Trophoblast cell (in vitro differentiated cells and primary cell): Measurements from ENCODE around the gene DELE1.

ENCODE experiments used
- DNase-seq, 2 donors: peaks; one replicate each; pipeline ENCODE4 v3.0.0-alpha.2; 2016
- H2AFZ ChIP-seq: 2 replicates; pipeline ENCODE4 v1.6.1; 2013; ENCODE audit warnings: low read length, moderate library complexity, mild to moderate bottlenecking; ENCODE audit not compliant: insufficient read depth, poor library complexity
- H2AK5ac ChIP-seq: 2 replicates; pipeline ENCODE4 v1.6.1; 2013; ENCODE audit warnings: mild to moderate bottlenecking, low read length
- H2BK120ac ChIP-seq: 2 replicates; pipeline ENCODE4 v1.6.1; 2013; ENCODE audit warnings: low read length, mild to moderate bottlenecking, moderate library complexity; ENCODE audit not compliant: insufficient read depth, poor library complexity
- H2BK12ac ChIP-seq: 2 replicates; pipeline ENCODE4 v1.6.1; 2013; ENCODE audit warnings: mild to moderate bottlenecking, low read length, moderate library complexity
- H2BK5ac ChIP-seq: 2 replicates; pipeline ENCODE4 v1.6.1; 2013; ENCODE audit warnings: low read length, low read depth, moderate library complexity, mild to moderate bottlenecking; ENCODE audit not compliant: poor library complexity
- H3K14ac ChIP-seq: 2 replicates; pipeline ENCODE4 v1.6.1; 2013; ENCODE audit warnings: mild to moderate bottlenecking, low read length
- H3K18ac ChIP-seq: 2 replicates; pipeline ENCODE4 v1.6.1; 2013; ENCODE audit warnings: mild to moderate bottlenecking, low read length
- H3K23ac ChIP-seq: 2 replicates; pipeline ENCODE4 v1.6.1; 2013; ENCODE audit warnings: low read length
- H3K27ac ChIP-seq: 2 replicates; pipeline ENCODE4 v1.5.1; 2013; ENCODE audit warnings: low read depth, mild to moderate bottlenecking, inconsistent platforms, low read length, moderate library complexity
- H3K27me3 ChIP-seq: 2 replicates; pipeline ENCODE4 v1.6.1; 2013; ENCODE audit warnings: inconsistent platforms, mild to moderate bottlenecking, low read length, moderate library complexity; ENCODE audit not compliant: insufficient read depth
- H3K36me3 ChIP-seq, 2 experiments: 1 replicate in 1 of 2; 2 replicates in 1 of 2; pipeline ENCODE4 v1.6.1; 2013; ENCODE audit warnings: low read length in 2 of 2, mild to moderate bottlenecking in 2 of 2, moderate library complexity in 1 of 2; ENCODE audit not compliant: insufficient read depth in 2 of 2, control insufficient read depth in 1 of 2
- H3K4ac ChIP-seq: 2 replicates; pipeline ENCODE4 v1.6.1; 2013; ENCODE audit warnings: low read depth, mild to moderate bottlenecking, low read length, moderate library complexity
- H3K4me1 ChIP-seq, 2 experiments: 1 replicate in 1 of 2; 2 replicates in 1 of 2; pipeline ENCODE4 v1.6.1; 2013; ENCODE audit warnings: low read length in 2 of 2, mild to moderate bottlenecking in 2 of 2, moderate library complexity in 1 of 2; ENCODE audit not compliant: insufficient read depth in 2 of 2, control insufficient read depth in 1 of 2
- H3K4me2 ChIP-seq: 2 replicates; pipeline ENCODE4 v1.6.1; 2013; ENCODE audit warnings: inconsistent platforms, mild to moderate bottlenecking, low read length, moderate library complexity
- H3K4me3 ChIP-seq: 2 replicates; pipeline ENCODE4 v1.5.1; 2013; ENCODE audit warnings: mild to moderate bottlenecking, low read depth, low read length, inconsistent platforms
- H3K79me1 ChIP-seq: one replicate; pipeline ENCODE4 v1.6.1; 2013; ENCODE audit warnings: low read length
- H3K79me2 ChIP-seq: 2 replicates; pipeline ENCODE4 v1.6.1; 2013; ENCODE audit warnings: low read length, mild to moderate bottlenecking; ENCODE audit not compliant: control insufficient read depth, insufficient read depth, poor library complexity
- H3K9ac ChIP-seq: 2 replicates; pipeline ENCODE4 v1.6.1; 2013; ENCODE audit warnings: mild to moderate bottlenecking, low read length
- H3K9me3 ChIP-seq: 2 replicates; pipeline ENCODE4 v1.6.1; 2013; ENCODE audit warnings: low read depth, mild to moderate bottlenecking, control low read depth, inconsistent platforms, low read length; ENCODE audit not compliant: insufficient read depth
- H4K12ac ChIP-seq: 2 replicates; pipeline ENCODE4 v1.6.1; 2013; ENCODE audit warnings: low read depth, mild to moderate bottlenecking, low read length, moderate library complexity
- H4K8ac ChIP-seq: 2 replicates; pipeline ENCODE4 v1.6.1; 2013; ENCODE audit warnings: low read depth, mild to moderate bottlenecking, low read length, moderate library complexity
- H4K91ac ChIP-seq: one replicate; pipeline ENCODE4 v1.6.1; 2013; ENCODE audit warnings: low read depth, mild to moderate bottlenecking, low read length, moderate library complexity
- WGBS: extraction: QIAGEN DNeasy Blood & Tissue Kit; methylation state at CpG from one replicate; pipeline ENCODE4 v1.1.7; 2013; ENCODE audit warnings: missing lambda C conversion rate; ENCODE audit not compliant: insufficient read length, insufficient coverage; ENCODE audit errors: extremely low coverage; 5-methylcytosine and 5-hydroxymethylcytosine counted together

Gene DELE1

GRCh38 chr5:141949511-141949910, 25.8 kb downstream of the DELE1 start:
- no peaks in the 10 kb centered on the region for H3K4me1 ChIP-seq

GRCh38 chr5:141950207-141951005, 26.7 kb downstream of the DELE1 start:
- H3K23ac ChIP-seq = no peak overlapping the region
- H2AK5ac ChIP-seq = no peak overlapping the region

More at GRCh38 chr5:141949511-141949910, 25.8 kb downstream of the DELE1 start:
- Histone ChIP-seq H2BK120ac (no peak overlapping the region), H3K36me3 (no peaks in the 10 kb centered on the region), H2AK5ac (no peak overlapping the region), H3K4me2 (no peak overlapping the region), H3K27me3 (no peaks in the 10 kb centered on the region), H2BK5ac (no peak overlapping the region), H3K23ac (no peak overlapping the region), H2BK12ac (no peak overlapping the region), H3K79me1 (no peaks in the 10 kb centered on the region), H4K12ac (no peak overlapping the region), H3K14ac (no peak overlapping the region), H2AFZ (no peak overlapping the region), H3K4ac (no peak overlapping the region), H4K8ac (no peak overlapping the region), H3K9me3 (no peaks in the 10 kb centered on the region), H3K9ac (no peak overlapping the region), H3K18ac (no peak overlapping the region), H3K4me3 (no peak overlapping the region), H4K91ac (no peak overlapping the region), H3K27ac (no peak overlapping the region), H3K79me2 (no peaks in the 10 kb centered on the region)
- WGBS = no CpG with 5 or more reads among the region's 2 CpGs
- no peak for DNase-seq

GRCh38 chr5:141951332-141951781, 27.7 kb downstream of the DELE1 start:
- Histone ChIP-seq H3K27me3 (no peaks in the 10 kb centered on the region), H2AK5ac (no peak overlapping the region), H2BK120ac (no peak overlapping the region), H3K79me1 (no peaks in the 10 kb centered on the region), H3K4me3 (no peak overlapping the region), H3K4me2 (no peak overlapping the region), H3K14ac (no peak overlapping the region), H4K8ac (no peak overlapping the region), H3K23ac (no peak overlapping the region), H4K12ac (no peak overlapping the region), H3K36me3 (no peaks in the 10 kb centered on the region), H2BK12ac (no peak overlapping the region), H3K27ac (no peak overlapping the region), H3K9ac (no peak overlapping the region), H4K91ac (no peak overlapping the region), H3K4ac (no peak overlapping the region), H2BK5ac (no peak overlapping the region), H3K9me3 (peaks cover 2% of the 10 kb centered on the region), H3K18ac (no peak overlapping the region), H3K79me2 (no peaks in the 10 kb centered on the region), H2AFZ (no peak overlapping the region), H3K4me1 (no peaks in the 10 kb centered on the region)
- no peak for DNase-seq
- no CpG with 5 or more reads among the region's 9 CpGs for WGBS

More at GRCh38 chr5:141950207-141951005, 26.7 kb downstream of the DELE1 start:
- Histone ChIP-seq H3K4ac (no peak overlapping the region), H2BK12ac (no peak overlapping the region), H3K79me1 (no peaks in the 10 kb centered on the region), H3K36me3 (no peaks in the 10 kb centered on the region), H3K4me3 (no peak overlapping the region), H2BK5ac (no peak overlapping the region), H4K12ac (no peak overlapping the region), H4K91ac (no peak overlapping the region), H3K27ac (no peak overlapping the region), H3K4me1 (no peaks in the 10 kb centered on the region), H3K4me2 (no peak overlapping the region), H4K8ac (no peak overlapping the region), H3K9ac (no peak overlapping the region), H3K14ac (no peak overlapping the region), H3K79me2 (no peaks in the 10 kb centered on the region), H2AFZ (no peak overlapping the region), H3K27me3 (no peaks in the 10 kb centered on the region), H3K18ac (no peak overlapping the region), H3K9me3 (no peaks in the 10 kb centered on the region), H2BK120ac (no peak overlapping the region)
- no CpG with 5 or more reads among the region's 3 CpGs for WGBS
- no peak for DNase-seq

- WGBS = no CpG with 5 or more reads among the region's 2 CpGs
- H4K12ac ChIP-seq = no peak overlapping the region
- no peaks in the 10 kb centered on the region for H3K79me2 ChIP-seq
- H3K4me3 ChIP-seq = no peak overlapping the region
- H2AK5ac ChIP-seq = no peak overlapping the region
- no peak overlapping the region for H2AFZ ChIP-seq
- no peak overlapping the region for H2BK5ac ChIP-seq
- H3K79me1 ChIP-seq = no peaks in the 10 kb centered on the region
- no peak for DNase-seq
- no peak overlapping the region for H3K14ac ChIP-seq
- H3K23ac ChIP-seq = no peak overlapping the region
- H2BK12ac ChIP-seq = no peak overlapping the region
- H3K18ac ChIP-seq = no peak overlapping the region
- no peaks in the 10 kb centered on the region for H3K4me1 ChIP-seq
- no peak overlapping the region for H4K8ac ChIP-seq
- no peak overlapping the region for H2BK120ac ChIP-seq
- H3K4me2 ChIP-seq = no peak overlapping the region
- H3K36me3 ChIP-seq = no peaks in the 10 kb centered on the region
- no peak overlapping the region for H3K9ac ChIP-seq
- no peak overlapping the region for H3K4ac ChIP-seq
- H3K27ac ChIP-seq = no peak overlapping the region
- no peak overlapping the region for H4K91ac ChIP-seq
- no peaks in the 10 kb centered on the region for H3K27me3 ChIP-seq
- peaks cover 2% of the 10 kb centered on the region for H3K9me3 ChIP-seq
Measured at GRCh38 chr5:141952020-141952419, 28.3 kb downstream of the DELE1 start.
